K562 (cell line): ENCODE results near the gene ERLEC1. TPM values are rescaled to one million over a fixed set of nuclear protein-coding genes. Genes with fewer than 3 reads are reported as not detected.
A peak's percentile ranks its signal among the peaks of the same experiment; 100 is the strongest.

Experiments used
- ATAC-seq: fragments of 200-7000 bp; cut with Tn5 transposase; 3 replicates; pipeline ENCODE4 v1.9.1; 2020; ENCODE audit warnings: moderate library complexity
- BruUV-seq: library from RNA; stranded (reverse); fragments of 400-500 nt; replicated peaks from 2 replicates; lab custom pipeline; 2021; lab: Mats Ljungman, UMichigan
- CTCF ChIA-PET: fragments of 300-600 bp; formaldehyde crosslinking; extraction: SDS; loops from one replicate; lab custom pipeline; 2021; ENCODE audit warnings: low intra/inter-chr PET ratio; lab: Yijun Ruan, JAX
- POLR2A ChIA-PET: fragments of 300-600, 350-650 bp; sonication (Branson Sonifier 250); formaldehyde crosslinking; extraction: SDS; loops from one replicate; lab custom pipeline; 2021; ENCODE audit warnings: antibody characterized with exemption, inconsistent platforms; lab: Yijun Ruan, JAX
- DNase-seq, 4 experiments: peaks; one replicate each; pipeline versions ENCODE4 v3.0.0 to v3.0.0-alpha.2; 2011 to 2018; ENCODE audit warnings: low spot score in 3 of 4, mixed read lengths in 3 of 4; ENCODE audit errors: extremely low read depth in 1 of 4
- FAIRE-seq: peaks from 2 replicates; lab custom pipeline; 2011; peaks lifted over from hg19 to GRCh38; lab: Jason Lieb, UNC
- H2AFZ ChIP-seq: 2 replicates; pipeline ENCODE4 v1.6.0; 2011; ENCODE audit warnings: low read depth, low read length, control low read depth, inconsistent platforms
- H3K27ac ChIP-seq: fragments of 200-600 bp; 3 replicates; pipeline ENCODE4 v1.8.0; 2011; ENCODE audit warnings: low read depth, mild to moderate bottlenecking, control low read depth, inconsistent platforms, low read length, moderate library complexity, mixed read lengths; ENCODE audit errors: extremely low read depth
- H3K27me3 ChIP-seq, 2 experiments: fragments of 300-600 bp in 1 of 2; 2 replicates in 1 of 2; 3 replicates in 1 of 2; pipeline versions ENCODE4 v1.6.0 to v1.8.0; 2011; ENCODE audit warnings: inconsistent platforms in 2 of 2, low read length in 2 of 2, mild to moderate bottlenecking in 1 of 2, mixed read lengths in 1 of 2, moderate library complexity in 1 of 2; ENCODE audit not compliant: control insufficient read depth in 2 of 2, insufficient read depth in 2 of 2
- H3K36me3 ChIP-seq: fragments of 300-600 bp; 3 replicates; pipeline ENCODE4 v1.8.0; 2011; ENCODE audit warnings: mild to moderate bottlenecking, low read length, inconsistent platforms; ENCODE audit not compliant: control insufficient read depth, insufficient read depth
- H3K4me1 ChIP-seq, 2 experiments: fragments of 200-600 bp in 1 of 2; replicated peaks in 1 of 2; 2 replicates in 1 of 2; 3 replicates in 1 of 2; pipeline versions ENCODE4 v1.5.1 to v1.8.0; 2011; ENCODE audit warnings: inconsistent platforms in 2 of 2, low read length in 2 of 2, mild to moderate bottlenecking in 1 of 2, mixed read lengths in 1 of 2, moderate library complexity in 1 of 2; ENCODE audit not compliant: control insufficient read depth in 2 of 2, insufficient read depth in 2 of 2
- H3K4me2 ChIP-seq: 2 replicates; pipeline ENCODE4 v1.6.1; 2011; ENCODE audit warnings: low read length, control low read depth, inconsistent platforms, mixed read lengths; ENCODE audit not compliant: insufficient read depth
- H3K4me3 ChIP-seq: fragments of 200-600 bp; sonication (generic), shearing (Covaris generic); 2 replicates; pipeline ENCODE4 v1.5.1; 2016; ENCODE audit warnings: control low read depth, inconsistent platforms
- H3K79me2 ChIP-seq: fragments of 200-600 bp; 3 replicates; pipeline ENCODE4 v1.8.0; 2011; ENCODE audit warnings: low read length, inconsistent platforms; ENCODE audit not compliant: control insufficient read depth, insufficient read depth
- H3K9ac ChIP-seq, 2 experiments: 2 replicates each; pipeline versions ENCODE4 v1.6.0 to v1.6.1; 2011; ENCODE audit warnings: low read depth in 2 of 2, low read length in 2 of 2, control low read depth in 1 of 2, inconsistent platforms in 1 of 2, mild to moderate bottlenecking in 1 of 2, mixed read lengths in 1 of 2; ENCODE audit not compliant: insufficient read depth in 1 of 2
- H3K9me1 ChIP-seq: one replicate; pipeline ENCODE4 v1.6.0; 2011; ENCODE audit warnings: inconsistent platforms, mild to moderate bottlenecking, low read length, moderate library complexity; ENCODE audit not compliant: control insufficient read depth, insufficient read depth
- H3K9me3 ChIP-seq: replicated peaks from 2 replicates; pipeline ENCODE4 v1.5.1; 2011; ENCODE audit warnings: low read depth, low read length, inconsistent platforms; ENCODE audit not compliant: control insufficient read depth, insufficient read depth
- H4K20me1 ChIP-seq: replicated peaks from 2 replicates; pipeline ENCODE4 v1.6.1; 2011; ENCODE audit warnings: low read length, inconsistent platforms, mixed read lengths; ENCODE audit not compliant: control insufficient read depth, insufficient read depth
- MLX ChIP-seq, 2 experiments: fragments of 450-650 bp in 1 of 2; sonication (generic) in 1 of 2; formaldehyde crosslinking; conservative IDR thresholded peaks; 2 replicates each; pipeline versions ENCODE4 v1.4.0 to v1.8.1; 2020 to 2022; ENCODE audit warnings: mild to moderate bottlenecking in 1 of 2, missing genetic modification reagents in 1 of 2
- MTF1 ChIP-seq: fragments of 250-450 bp; sonication (Bioruptor Pico); IDR thresholded peaks from 2 replicates; pipeline ENCODE4 v1.9.0; 2021; ENCODE audit warnings: moderate library complexity, mild to moderate bottlenecking, inconsistent platforms, borderline replicate concordance
- NEUROD1 ChIP-seq: fragments of 150-350 bp; IDR thresholded peaks from 2 replicates; pipeline ENCODE4 v1.6.1; 2014; ENCODE audit warnings: borderline replicate concordance, low read length, low read depth; ENCODE audit not compliant: partially characterized antibody
- NFYB ChIP-seq: IDR thresholded peaks from 2 replicates; pipeline ENCODE4 v1.6.1; 2011; ENCODE audit warnings: mild to moderate bottlenecking, moderate library complexity; ENCODE audit not compliant: insufficient read length; ENCODE audit errors: extremely low read depth
- ZNF197 ChIP-seq: fragments of 200-800 bp; sonication (Bioruptor generic); IDR thresholded peaks from 2 replicates; pipeline ENCODE4 v1.6.1; 2016; ENCODE audit warnings: low read depth, missing genetic modification characterization, missing compliant biosample characterization
- WGBS: fragments of 100-300 bp; shearing (Covaris generic); methylation state at CpG from one replicate; pipeline ENCODE4 v1.1.6; 2016; ENCODE audit warnings: low coverage, mixed read lengths; ENCODE audit not compliant: insufficient coverage; ENCODE audit errors: missing lambda C conversion rate; 5-methylcytosine and 5-hydroxymethylcytosine counted together
- in situ Hi-C: fragments of 300-500 bp; cut with MboI; formaldehyde crosslinking; loops from 4 replicates; pipeline ENCODE4 v1.15.0; 2018; ENCODE audit warnings: inconsistent platforms, mixed read lengths
- intact Hi-C: fragments of 100-400 bp; cut with micrococcal nuclease; formaldehyde crosslinking; loops from 2 replicates; pipeline ENCODE4 v1.14.2; 2022
- polyA plus RNA-seq, 8 experiments: library from polyadenylated mRNA; depleted of rRNA in 4 of 8; stranded (reverse) in 5 of 8; unstranded in 3 of 8; fragments of >200 nt; fragmentation: Nextera tagmentation in 2 of 8; fragmentation: Illumina TruSeq in 1 of 8; extraction: Ambion mirVana in 2 of 8; extraction: Trizol in 1 of 8; gene quantifications; 2 replicates each; pipeline versions ENCODE4 v1.2.1 to v1.2.3, GENCODE V29; 2011 to 2014; ENCODE audit warnings: inconsistent platforms in 1 of 8, missing spikeins in 1 of 8
- total RNA-seq, 7 experiments: library from RNA; depleted of rRNA in 6 of 7; stranded (reverse); fragments of >200 nt in 6 of 7; fragmentation: Illumina TruSeq in 2 of 7; extraction: Trizol in 2 of 7; gene quantifications; 2 replicates each; pipeline versions ENCODE4 v1.2.1 to v1.2.3, GENCODE V29; 2011 to 2021; ENCODE audit warnings: low replicate concordance in 1 of 7

Gene ERLEC1
- total and polyA plus RNA-seq, 9 of the 15 experiments (the other 6 are each of a cell fraction or from before 2014, with no cell fraction given): 12.0 to 41.6 (median 30.6) TPM

GRCh38 chr2:53786705-53787613 lies at the start of gene ERLEC1, which contains the start of gene ASB3 (continued):
- no peak for TF ChIP-seq MTF1 (CRISPR knock-in tag)
- peak; percentile 35 for TF ChIP-seq NEUROD1
- TF ChIP-seq MLX (CRISPR knock-in tag; conservative IDR thresholded peaks at IDR 0.05): no peak
- TF ChIP-seq, all 486 proteins: peak for 134

GRCh38 chr2:53737091-53737490 lies 49.8 kb upstream of the ERLEC1 start:
- H3K4me3 ChIP-seq: no peak overlapping the region
- no peaks in the 10 kb centered on the region for H3K27me3 ChIP-seq
- TF ChIP-seq NFYB (no peak), ZNF197 (CRISPR knock-in tag) (no peak)
- ChIA-PET POLR2A (interaction anchor here (1.0 kb wide), 1 partner anchor 8 kb away, joined by 3 read pairs; no protein-coding TSS in a partner anchor), CTCF (interaction anchor here (0.7 kb wide), 1 partner anchor 11 kb away, joined by 5 read pairs; no protein-coding TSS in a partner anchor)
- FAIRE-seq: no peak
- 87% methylated on average over 5 of the region's 5 CpGs for WGBS
- H3K4me2 ChIP-seq: no peak overlapping the region
- no peak for DNase-seq
- in situ Hi-C loops (no loop called here), intact Hi-C loops (loop anchor here (10.0 kb wide), 1 partner anchor 312 kb away; no protein-coding TSS in a partner anchor)
- BruUV-seq: no TSS peak
- H3K27ac ChIP-seq: no peak overlapping the region
- no peak for ATAC-seq
- H3K9ac ChIP-seq: no peak overlapping the region
- no peaks in the 10 kb centered on the region for H3K9me3 ChIP-seq
- H2AFZ ChIP-seq: no peak overlapping the region
- no peaks in the 10 kb centered on the region; the same call in 2 of the 3 replicates for H3K36me3 ChIP-seq
- no peaks in the 10 kb centered on the region for H3K79me2 ChIP-seq
- H3K4me1 ChIP-seq: no peaks in the 10 kb centered on the region
- no peaks in the 10 kb centered on the region for H3K9me1 ChIP-seq
- no peaks in the 10 kb centered on the region for H4K20me1 ChIP-seq
